ENCODE results near the gene HGF. TPM values are rescaled to one million over a fixed set of nuclear protein-coding genes. Genes with fewer than 3 reads are reported as not detected.

The HGF gene
- total RNA-seq, 1 donor from 2014 or later = 5.9 TPM

GRCh38 chr7:81682873-81683272 is 87.0 kb downstream of the HGF start:
- no peak for DNase-seq

DNA sequence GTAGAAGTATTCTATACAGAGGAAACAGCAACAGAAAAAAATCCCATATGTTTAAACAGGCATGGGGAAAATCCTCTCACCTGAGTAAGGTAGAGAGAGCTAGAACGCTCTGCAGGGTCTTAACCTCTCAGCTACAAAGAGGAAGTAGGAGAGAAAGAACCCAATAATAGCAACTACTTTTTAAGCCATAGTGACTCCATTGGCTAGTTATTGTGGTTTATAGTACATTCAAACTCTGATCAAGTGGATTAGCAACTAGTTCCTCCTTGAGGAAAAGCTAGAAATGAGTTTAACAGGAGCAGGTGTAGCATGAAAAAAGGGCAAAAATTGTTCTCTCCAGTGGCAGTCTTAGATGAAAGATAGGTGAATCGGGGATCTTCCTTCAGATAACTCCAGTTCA is 89.7 kb downstream of the HGF start:
- DNase-seq = no peak

DNA sequence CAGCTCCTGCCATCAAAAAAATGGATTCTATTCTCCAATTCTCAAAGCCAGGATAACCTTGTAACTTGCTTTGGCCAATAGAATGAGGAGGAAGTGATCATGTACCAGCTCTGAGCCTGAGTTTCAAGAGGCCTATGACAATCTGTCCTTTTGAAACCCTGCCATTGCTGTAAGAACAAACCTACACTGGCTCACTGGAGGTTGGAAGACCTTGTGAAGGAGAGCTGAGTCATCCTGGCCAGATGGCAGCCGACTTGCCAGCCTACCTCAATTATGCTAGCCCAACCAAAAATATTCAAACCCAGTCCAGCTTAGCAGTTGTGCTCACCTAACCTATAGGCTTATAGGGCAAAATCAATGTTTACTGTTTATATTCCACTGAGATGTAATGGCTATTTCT is 93.0 kb downstream of the HGF start:
- DNase-seq = no peak

GRCh38 chr7:81676105-81676811 is 93.6 kb downstream of the HGF start:
- DNase-seq = no peak

GRCh38 chr7:81674431-81674830 is 95.4 kb downstream of the HGF start:
- DNase-seq = no peak

DNA sequence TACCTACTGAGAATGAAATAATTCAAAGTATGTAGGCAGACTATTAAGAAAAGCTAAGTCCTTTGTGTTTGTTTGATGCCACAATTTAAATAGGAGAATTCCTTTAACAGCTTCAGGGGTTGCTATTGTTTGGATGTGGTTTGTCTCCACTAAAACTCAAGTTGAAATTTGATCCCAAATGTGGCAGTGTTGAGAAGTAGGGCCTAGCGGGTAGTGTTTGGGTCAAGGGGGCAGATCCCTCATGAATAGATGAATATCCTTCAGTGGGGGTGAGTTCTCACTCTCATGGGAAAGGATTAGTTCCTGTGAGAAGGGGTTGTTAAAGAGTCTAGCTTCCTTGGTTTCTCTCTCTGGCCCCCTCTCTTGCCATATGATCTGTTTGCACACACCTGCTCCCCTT is 97.0 kb downstream of the HGF start:
- DNase-seq = no peak

DNA sequence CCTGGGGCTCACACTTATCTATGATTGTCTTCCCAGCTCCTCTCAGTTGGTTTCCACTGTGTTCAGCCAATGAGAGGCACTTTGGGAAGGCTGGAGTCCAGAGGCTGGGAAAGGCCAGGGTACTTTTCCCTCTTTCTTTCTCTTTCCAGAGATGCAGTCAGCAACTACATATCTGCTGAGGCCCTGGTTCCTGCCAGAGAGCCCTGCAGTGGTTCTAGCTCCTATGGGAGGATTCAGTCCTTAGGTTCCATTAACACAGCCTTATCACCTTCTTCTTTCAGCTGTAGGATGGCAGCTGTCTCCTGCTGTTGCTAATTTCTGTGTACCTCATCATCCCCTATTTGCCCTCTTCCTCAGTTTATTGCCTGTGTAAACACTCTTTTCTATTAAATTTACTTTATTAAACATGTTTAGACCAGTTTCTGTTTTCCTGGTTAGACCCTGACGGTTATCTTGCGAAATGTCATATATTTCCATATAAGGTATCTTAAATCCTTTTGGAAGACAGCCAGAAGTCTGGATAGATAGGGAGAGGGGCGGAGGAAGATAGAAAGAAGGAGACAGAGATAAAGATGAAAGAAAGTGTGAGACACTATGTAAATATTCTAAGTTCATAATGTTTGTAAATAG is 100.3 kb downstream of the HGF start:
- no peak for DNase-seq

DNA sequence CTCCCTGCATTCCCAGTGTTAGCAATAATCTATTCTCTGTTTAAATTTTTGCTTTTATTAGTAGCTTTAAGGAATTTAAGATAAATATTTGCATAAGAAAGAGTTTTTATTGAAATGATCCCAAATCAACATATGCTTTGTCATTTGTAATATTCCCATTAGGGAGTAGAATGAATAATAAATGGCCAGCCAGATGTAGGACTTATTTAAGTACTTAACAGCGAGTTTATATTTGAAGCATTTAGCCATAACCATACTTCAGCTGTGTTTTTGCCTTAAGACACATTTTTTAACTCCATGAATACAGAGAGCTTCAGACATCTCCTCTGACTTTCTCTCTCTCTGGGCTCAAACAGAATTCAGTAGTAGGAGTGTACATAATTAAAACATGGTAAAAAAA is 103.6 kb downstream of the HGF start:
- DNase-seq = no peak

DNA sequence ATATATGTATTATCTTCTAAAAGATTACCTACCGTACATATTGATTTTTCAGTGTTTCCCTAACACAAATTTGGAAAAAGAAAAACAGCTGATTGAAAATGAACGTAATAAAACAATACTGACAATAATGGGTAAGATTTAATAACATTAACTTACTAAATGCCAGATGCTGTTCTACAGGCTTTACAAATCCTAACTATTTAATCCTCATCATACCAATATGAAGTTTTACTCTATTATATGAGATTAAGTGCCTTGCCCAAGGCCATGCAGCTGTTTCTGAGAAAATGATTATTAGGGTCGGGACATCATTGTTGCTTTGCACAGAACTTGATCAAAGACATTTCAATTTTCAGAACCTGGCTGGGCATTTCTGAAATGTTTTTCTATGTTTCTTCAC is 104.6 kb downstream of the HGF start:
- no peak for DNase-seq

DNA sequence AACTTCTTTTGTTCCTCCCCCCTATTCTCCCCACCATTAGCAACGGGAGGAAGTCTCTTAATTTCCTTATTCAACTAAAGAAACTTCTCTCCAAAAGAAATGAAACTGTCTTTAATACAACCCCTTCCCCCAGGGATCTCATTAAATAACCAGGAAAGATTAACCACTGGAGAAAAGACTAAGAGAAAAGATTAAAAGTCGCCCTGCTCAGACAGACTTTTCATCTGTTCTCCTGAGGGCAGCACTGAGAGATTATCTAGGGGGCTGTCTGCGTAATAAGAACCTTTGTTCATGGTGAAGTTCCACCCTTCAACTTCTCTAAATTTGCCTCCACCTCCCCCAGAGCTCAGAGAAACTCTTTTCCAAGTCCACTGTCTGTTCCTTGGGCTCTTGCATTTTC is 105.5 kb downstream of the HGF start:
- DNase-seq = no peak

GRCh38 chr7:81662531-81662930 is 107.3 kb downstream of the HGF start:
- no peak for DNase-seq

GRCh38 chr7:81659697-81660395 is 110.0 kb downstream of the HGF start:
- DNase-seq = no peak

GRCh38 chr7:81657551-81657950 is 112.3 kb downstream of the HGF start:
- DNase-seq = no peak

GRCh38 chr7:81655271-81655670 is 114.6 kb downstream of the HGF start:
- DNase-seq = no peak

DNA sequence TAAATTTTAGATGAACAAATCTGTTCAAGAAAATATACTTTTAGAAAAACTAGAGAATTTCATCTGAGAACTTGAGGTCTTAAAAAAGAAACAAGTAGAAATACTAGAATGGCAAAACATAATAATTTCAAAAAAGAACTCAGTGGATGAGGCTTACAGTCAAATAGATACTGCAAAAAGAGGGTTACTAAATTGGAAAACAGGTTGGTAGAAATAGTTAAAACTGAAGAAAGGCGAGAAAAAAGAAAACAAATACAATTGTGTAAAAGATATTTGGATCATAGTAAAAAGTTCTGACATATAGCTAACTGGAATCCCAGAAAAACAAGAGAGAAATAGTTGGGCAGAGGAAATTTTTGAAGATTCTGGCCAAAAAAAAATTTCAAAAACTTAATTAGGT is 117.6 kb downstream of the HGF start:
- DNase-seq = no peak
